HTR-8/SVneo (cell line): ENCODE results near the gene SIM1.

Experiments
- DNase-seq: peaks from one replicate; pipeline ENCODE4 v3.0.0; 2011; ENCODE audit warnings: low spot score, mixed read lengths; ENCODE audit not compliant: insufficient read length
- FAIRE-seq: peaks from 2 replicates; lab custom pipeline; 2011; peaks lifted over from hg19 to GRCh38; lab: Jason Lieb, UNC

The SIM1 gene

DNA sequence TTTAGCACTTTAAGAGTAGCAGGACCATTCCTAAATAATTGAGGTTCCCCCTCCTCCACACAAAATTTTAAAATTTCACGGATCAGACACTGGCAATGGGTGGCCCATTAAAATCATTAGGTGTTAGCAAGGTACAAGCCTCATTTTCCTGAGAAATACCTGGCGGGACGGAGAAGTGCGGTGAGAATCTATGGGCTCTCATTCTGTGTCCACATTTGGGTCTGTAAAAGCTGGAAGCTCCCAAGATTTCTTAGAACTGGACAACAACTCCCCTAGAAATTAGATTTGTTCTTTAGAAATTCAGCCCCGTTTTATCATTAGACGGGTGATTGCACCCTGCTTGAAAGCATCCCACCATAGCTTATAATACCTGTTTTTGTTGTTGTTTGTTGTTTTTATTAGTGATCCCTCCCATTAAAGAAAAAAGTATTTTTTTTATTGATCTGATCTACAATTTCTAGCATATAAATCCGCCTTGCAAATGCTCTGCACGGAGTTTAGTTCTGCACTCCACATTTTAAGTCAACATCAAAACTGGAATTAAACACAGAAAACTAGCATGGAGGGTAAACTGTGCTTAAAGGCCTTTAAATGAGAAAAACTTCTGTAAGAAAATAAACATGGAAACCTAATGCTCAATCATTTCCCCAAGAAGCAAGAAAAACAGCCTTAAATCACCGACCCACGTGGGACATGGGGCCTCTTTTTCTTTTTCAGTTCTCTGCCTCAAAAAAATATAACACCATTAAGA lies 5.7 kb downstream of the SIM1 start:
- DNase-seq: no peak

DNA sequence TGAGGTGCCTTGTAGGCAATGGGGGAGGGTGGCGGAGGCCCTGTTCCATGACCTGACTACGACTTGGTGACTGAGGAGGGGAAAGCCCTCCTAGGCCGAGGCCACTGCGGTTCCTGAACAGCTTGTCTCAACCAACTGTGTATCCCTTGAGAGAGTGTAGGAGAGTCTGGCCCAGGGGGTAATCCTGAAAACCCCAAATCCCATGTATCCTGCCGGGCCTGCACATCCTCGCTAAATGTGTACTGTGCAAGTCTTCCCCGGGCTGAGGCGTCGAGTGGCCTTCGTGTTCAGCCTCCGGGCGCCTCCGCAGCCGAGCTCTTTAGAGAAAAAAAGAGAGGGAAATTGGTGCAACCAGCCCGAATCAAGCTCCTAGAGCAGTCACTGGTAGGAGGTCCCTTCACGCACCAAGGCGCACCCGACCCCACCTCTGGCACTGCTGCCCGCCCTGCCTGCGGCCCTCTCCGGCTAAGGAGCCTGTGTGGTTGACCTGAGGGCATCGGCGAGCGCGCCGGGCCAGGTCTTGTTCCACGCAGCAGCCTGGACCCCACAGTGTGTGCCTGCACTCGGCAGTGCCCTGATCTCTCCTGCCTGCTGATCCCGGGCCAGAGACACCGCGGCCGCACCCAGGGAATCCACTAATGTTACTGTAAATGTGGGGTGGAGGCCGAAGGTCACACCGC lies 7.3 kb downstream of the SIM1 start:
- FAIRE-seq: no peak
- DNase-seq: no peak

More for the DNA sequence above, 5.7 kb downstream of the SIM1 start:
- no peak for FAIRE-seq

DNA sequence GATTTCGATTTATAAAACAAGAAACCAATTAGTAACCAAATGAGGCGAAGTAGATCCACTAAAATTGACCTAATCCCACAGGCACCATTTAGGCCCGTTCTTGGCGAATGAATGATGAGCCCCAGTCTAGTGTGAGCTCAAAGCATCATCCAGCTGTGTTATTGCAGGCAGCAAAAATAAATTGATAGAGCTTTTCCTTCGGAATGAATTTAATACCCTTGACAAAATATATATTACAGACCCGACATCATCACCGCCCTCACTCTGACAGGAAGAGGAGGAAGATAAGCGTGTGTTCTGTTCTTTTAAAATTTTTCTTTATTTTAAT lies 7.8 kb downstream of the SIM1 start:
- DNase-seq (no peak), FAIRE-seq (no peak)

DNA sequence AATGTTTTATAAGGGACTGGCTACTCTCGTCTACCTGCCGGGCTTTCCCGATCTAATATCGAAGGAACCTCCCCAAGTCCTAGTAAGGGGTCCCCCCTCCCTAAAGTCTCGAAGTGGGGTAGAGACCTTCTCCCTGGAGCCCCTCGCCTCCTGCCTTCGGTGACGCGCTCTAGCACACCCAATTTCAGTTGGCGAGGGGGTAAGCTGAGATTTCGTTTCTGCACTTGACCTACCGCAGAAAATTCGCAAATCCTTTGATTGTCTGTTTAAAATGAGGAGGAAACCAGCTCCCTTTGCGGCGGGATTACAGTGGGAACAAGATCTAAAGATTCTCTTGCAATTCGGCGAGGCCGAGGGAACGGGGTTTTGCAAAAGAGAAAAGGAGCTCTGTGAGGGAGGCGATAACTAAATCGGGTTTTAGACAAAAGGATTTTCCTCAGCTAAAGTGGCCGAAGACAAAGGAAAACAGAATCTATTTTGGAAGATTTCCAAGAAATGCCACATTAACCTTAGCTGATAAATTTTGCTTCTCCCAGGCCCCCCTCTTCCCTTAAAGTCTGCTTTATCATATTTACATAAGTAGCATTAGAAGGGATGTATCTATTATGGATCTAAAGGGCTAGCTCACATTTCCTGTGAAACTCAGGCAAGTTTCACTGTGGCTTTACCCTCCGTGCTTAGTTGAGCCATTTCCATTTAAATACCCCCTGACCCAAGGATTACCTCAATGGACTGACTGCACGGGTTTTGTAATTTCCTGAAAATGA lies 8.4 kb downstream of the SIM1 start:
- no peak for FAIRE-seq
- no peak for DNase-seq

DNA sequence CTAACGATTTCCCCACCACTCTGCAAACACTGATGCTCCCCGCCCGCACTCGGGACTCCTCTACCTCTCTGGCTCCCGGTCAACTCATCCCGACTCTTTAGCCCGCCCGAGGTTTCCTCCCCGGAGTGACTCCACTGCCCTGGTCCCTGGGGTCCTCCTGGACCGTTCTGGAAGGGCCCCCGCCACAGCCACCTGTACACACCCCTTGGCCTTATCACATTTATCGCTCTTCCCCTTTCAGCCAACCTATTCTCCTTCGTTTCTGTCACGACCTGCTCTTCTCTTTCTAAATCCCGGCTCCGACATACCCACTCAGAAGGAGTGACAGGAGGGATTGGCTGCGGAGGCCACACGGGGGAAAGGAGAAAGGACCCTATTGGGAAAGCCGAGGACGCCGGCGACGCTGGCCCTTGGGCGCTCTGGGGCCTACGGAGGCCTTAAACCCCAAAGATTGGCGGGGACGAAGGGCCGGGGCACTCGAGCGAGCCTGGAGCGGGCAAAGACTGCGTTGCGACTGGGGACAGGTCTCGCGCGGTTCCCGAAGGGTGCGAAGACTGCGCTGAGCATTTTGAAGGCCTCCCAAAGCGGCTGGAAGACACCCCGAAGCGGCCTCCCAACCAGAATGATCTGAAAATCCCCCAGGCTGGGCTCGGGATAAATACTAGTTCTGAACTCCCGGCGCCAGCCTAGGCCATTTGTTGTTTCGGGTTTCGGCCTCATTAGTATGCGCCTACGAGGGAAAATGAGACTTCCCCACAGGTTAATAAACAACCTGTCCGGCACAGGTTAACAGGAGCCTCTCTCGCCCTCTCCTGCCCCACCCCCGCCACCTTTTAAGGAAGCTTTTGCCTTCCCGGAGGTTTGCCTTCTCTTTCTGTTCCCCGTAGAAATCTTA lies 9.2 kb downstream of the SIM1 start:
- FAIRE-seq: no peak
- no peak for DNase-seq

DNA sequence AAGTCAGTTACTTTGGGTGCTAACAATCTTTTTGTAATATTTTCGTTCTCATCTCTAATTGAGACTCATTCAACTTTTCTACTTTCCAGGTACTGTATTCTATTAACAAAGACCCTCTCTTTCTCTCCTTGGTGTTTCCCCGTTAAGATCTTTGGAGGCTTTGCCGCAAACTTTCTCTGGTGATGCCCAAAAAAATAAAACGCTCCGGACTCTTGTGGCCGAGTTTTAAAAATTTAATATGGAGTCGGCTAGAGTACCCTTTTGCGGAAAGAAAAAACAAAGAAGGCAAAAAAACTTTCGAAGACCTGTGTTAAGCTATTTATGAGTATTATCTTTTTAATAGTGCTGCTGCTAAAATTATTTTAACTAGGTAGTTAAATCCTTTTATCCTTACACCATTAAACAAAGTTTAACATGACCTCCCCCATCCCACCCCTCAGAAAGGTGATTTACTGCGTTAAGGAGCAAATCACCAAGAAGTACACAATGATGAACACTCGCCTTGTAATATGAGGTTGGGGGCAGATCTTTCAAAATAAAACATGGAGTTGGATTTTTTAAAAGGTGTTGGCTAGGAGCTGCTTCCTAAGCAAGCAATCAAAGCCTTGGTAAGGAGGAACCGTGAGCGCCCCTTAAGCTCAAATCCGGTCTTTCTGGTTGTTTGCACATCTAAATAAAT lies 10.0 kb downstream of the SIM1 start:
- DNase-seq (no peak), FAIRE-seq (no peak)

DNA sequence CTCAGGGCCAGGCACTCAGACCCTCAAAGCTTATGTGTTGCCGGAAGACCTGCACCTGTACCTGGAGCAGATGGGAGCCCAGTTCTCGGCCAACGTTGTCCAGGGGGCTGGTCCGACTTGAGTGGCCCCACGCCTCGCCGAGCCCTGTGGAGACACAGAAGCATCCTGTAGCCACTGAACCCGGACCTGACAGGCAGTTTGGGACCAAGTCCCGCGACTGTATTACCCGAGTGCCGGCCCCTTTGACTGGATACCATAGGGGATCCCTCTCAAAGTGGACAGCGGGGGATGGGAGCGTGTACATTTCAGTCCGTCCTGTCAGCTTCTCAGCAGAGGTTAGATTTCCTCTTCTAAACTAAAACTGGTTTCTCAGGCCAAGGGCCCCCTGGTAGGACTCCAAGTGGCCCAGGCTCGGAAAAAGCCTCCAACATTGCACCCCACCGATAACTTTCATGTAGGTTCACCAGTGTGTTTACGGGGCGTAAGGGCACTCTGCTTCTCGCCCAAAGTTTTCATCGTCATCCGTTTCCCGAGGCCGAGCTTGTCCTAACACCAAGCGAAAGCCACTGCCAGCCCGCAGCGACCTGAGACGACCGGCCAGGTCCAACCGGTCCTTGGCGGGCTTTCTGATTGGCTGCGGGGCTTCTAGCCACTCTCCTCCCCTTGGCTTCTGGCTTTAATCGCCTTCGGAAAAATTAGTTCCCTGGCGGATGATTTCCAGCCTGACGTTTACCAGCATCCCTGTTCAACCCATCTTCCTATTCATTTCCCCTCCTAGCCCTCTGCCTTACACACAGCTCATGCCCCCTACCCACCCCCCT lies 10.8 kb downstream of the SIM1 start:
- FAIRE-seq: no peak
- no peak for DNase-seq

DNA sequence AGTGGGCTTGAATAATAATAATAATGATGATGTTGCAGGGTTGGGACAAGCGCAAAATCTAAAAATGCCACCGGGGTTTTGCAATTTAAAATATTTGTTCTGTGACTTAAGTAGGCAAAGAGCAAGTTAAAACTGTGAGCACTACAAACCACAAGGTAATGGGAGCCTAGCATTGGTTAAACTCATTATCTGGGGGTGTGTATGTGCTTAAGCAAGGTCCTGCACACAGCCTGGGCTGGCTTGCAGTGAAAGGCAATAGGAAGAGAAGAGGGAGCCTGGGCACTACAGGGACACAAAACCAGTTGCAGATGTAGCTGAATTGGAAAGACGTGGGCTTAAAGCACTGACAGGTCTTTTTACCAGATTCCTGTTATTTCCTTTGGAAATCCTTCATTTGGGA lies 11.7 kb downstream of the SIM1 start:
- FAIRE-seq: no peak
- DNase-seq: no peak

DNA sequence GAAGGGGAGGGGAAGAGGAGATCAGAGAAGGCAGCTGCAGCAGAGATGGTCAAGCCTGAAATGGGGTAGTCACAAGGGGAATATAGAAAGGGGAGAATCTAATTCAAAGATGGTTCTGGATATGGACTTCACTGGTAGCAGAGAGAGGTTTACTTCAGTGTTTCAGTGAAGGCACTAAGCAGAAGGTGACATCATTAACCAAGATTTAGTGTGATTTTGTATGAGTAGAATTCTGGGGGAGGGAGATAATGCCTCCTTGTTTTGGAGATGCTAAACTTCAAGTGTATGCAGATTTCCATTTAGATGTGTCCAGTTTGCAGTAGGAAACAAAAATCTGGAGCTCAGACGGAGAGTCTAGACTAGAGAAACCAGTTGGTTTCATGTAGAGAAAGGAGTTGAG lies 13.1 kb downstream of the SIM1 start:
- FAIRE-seq (no peak), DNase-seq (no peak)

DNA sequence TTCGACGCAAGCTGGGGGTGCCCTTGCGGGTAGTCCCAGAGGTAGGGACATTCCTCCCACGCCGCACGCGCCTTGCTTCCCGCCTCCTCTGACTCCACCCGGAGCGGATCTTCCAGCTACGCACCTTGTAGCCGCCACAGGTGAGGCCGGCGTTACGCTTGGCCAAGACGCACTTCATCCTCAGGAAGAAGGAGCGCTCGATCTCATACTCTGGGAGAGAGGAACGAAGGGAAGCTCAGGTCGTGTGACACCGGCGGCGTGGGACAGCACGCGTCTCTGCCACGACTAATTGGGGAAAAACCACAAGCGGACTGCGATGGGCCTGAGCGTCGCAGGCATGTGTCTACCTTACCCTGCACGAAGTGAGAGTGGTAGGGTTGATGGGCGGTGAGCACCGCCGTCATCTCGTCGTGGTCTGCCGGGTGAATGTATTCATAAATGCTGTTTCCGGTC lies 15.5 kb downstream of the SIM1 start:
- DNase-seq (no peak), FAIRE-seq (no peak)

DNA sequence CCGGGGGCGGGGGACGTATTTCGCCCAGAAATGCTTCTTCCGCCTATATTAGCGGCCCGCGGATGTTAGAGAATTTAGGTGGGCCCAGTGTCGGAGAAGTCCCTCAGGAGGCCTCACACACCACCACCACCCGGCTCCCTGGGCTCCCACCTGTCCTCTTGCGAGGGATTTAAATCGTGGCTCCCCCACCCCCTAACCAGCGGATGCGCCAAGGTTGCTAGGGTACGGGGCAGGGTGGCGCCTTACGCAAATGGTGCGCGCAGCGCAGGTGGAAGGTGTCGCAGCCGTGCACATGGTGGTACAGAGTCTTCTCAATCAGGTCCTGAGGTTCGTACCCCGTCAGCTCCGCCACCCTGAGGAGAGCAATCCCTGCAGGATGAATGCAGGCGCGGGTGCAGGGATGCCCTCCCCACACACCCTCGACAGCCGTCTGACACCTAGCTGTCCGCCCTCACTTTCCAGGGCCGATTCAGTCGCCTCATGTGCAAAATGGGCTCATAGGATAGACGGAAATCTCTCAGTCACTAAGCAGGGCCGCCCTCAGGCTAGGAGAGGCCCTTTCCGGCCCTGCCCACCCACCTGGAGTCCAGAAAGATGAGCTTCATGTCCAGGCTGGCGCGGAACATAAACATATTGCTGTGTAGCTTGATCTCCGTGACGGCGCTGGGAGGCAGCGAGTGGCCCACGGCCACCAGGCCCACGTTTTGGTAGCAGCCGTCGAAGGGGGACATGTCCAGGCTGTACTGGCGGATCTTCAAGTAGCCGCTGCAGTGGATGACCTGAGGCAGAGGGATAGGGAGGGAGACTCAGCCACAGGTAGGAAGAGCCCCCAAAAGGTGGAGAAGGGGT lies 16.6 kb downstream of the SIM1 start:
- FAIRE-seq (no peak), DNase-seq (no peak)

DNA sequence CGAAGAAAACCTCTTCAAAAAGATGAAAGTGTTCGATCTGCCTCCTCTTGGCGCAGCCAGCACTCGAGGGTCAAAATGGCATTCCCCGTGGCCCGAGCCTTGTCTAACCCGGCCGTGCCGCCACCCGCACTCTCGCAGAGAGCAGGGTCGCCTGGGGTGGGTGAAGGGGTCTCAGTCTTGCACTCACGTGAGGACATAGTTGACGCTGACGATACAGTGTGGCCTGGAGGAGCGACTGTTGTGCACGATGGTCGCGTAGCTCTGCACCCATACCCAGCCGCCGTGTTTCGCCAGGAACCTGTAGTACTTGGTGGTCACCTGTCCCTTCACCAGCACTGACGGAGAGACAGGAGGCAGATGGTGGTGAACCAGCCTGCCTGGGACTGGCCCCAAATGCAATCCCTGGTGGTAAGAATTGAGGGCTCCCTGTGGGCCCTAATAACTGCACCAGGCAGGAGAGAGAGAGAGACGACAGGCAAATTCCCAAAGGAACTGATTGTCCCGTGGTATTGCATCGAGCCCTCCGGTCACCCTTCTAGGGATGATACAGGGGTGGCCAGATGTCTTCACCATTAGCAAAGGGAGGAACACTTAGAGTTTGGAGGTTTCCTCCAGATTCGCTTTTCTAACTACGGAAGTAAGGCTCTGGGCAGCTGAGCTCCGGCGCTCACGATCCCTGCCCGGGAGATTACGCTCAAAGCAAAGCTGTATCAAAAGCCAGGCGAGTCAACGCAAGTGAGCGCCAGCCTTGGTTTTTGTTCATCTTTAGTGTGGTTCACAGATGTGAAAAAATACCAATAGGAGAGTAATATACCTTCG lies 17.4 kb downstream of the SIM1 start:
- FAIRE-seq: no peak

DNA sequence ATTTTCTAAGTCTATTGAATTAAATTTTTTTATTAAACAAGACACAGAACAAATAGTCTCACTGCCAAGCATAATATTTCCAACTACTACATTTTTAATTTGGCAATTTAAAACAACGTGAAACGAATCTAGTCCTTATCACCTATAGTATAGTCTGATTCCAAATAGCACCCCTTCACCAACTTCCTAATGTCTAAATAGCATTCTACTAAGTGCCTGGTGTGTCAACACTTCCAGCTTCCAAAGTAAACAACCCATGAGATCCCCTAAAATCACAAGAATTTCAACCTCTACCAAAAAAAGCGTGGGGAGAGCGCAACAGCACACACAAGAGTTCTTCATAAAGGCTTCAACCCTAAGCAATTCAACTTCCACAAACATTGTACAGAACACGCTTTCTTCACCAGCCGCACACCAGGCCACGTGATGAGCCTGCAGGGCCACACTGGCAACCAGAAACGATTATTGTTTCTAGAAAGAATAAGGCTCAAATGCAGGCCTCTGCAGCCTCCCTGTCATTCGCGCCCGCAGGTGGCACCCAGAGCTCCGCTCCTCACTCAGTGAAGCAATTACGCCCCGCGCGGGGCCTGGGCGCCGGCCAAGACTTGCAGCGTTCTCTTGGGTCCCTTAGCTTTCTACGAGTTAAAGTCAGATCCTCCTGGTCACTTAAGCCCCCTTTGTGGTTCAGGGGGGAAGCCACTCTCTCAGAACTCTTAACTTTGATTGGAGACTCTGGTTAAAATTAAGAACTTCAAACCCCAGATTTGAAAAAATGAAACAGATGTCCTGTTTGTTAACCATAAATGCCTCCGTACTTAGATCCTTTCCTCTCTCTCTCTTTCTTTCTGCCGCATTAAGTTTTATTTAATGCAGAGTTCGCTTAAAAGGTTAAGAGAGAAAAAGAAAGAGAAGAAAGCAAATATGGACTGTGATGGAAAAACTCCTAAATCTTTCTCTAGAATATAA lies 18.3 kb downstream of the SIM1 start:
- FAIRE-seq (no peak), DNase-seq (no peak)

More for the DNA sequence above, 17.4 kb downstream of the SIM1 start:
- DNase-seq: no peak

DNA sequence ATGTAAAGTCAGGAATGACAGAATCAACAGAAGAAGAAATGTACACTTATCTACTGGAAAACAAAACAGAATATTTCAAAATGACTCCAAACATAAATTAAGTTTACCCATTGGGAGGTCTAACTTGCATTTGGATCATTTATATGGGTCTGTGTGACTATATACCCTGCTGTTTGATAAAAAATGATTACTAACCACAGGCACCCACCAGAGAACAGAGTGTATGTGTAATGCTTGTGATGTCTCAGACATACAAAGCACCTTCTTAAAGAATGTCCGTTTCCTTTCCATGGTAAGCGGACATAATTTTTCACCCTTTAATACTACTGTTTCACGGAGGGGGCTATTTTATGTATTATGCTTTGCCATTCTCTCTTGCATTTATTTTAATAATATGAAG lies 19.2 kb downstream of the SIM1 start:
- FAIRE-seq: no peak
- no peak for DNase-seq

DNA sequence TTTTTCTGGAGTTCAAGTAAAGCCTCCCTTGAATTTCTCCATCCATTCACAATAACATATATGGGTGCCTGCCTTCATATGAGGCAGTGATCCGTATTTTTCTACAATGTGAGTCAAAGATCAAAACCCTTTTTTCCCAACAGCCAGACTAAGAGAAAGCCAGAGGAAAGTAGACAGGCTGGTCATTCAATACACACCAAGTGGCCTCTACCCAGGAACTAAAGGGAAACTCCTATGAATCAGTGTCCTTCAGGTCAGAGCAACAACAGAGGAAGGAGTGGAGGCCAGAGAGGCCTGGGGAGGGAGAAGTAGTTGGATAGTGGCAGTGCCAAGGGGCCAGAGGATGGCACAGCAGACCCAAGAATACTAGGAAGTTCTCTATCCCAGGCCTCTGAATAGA lies 23.8 kb downstream of the SIM1 start:
- FAIRE-seq (no peak), DNase-seq (no peak)

DNA sequence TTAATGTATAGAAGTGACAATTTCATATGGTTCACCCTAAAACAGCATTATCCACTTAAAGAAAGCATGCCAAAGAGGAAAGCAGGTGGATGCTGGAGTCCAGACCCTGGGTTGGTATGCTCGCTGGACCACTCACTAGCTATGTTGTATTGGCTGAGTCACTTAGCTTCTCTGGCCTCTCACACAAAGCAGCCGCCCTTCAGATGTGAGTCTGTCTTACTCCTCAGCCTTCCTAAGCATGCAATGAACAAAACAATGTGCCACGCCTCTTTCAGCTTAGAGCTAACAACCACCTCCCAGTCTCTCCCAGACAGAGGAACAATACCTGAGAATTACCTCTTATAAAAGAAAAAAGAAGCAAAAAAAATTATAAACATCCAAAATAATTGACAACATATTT lies 29.4 kb downstream of the SIM1 start:
- FAIRE-seq (no peak), DNase-seq (no peak)
